ENCODE data around the gene INPP4A. TPM values are rescaled to one million over a fixed set of nuclear protein-coding genes. Genes with fewer than 3 reads are reported as not detected.

Gene INPP4A
- total RNA-seq, 6 donors from 2014 or later, result 23.3 to 93.2 (median 36.5) TPM

- H3K27me3 ChIP-seq, result no peaks in the 10 kb centered on the region
- no peaks in the 10 kb centered on the region for H3K4me1 ChIP-seq
- H3K36me3 ChIP-seq, result peaks cover 9 to 92% (median 69%) of the 10 kb centered on the region in 4 donors
- TF ChIP-seq EP300 (IDR thresholded peaks at IDR 0.05), result no peak
- TF ChIP-seq, protein P1, sequence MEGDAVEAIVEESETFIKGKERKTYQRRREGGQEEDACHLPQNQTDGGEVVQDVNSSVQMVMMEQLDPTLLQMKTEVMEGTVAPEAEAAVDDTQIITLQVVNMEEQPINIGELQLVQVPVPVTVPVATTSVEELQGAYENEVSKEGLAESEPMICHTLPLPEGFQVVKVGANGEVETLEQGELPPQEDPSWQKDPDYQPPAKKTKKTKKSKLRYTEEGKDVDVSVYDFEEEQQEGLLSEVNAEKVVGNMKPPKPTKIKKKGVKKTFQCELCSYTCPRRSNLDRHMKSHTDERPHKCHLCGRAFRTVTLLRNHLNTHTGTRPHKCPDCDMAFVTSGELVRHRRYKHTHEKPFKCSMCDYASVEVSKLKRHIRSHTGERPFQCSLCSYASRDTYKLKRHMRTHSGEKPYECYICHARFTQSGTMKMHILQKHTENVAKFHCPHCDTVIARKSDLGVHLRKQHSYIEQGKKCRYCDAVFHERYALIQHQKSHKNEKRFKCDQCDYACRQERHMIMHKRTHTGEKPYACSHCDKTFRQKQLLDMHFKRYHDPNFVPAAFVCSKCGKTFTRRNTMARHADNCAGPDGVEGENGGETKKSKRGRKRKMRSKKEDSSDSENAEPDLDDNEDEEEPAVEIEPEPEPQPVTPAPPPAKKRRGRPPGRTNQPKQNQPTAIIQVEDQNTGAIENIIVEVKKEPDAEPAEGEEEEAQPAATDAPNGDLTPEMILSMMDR (IDR thresholded peaks at IDR 0.05), result no peak
- no peak for TF ChIP-seq POLR2AphosphoS5 (IDR thresholded peaks at IDR 0.05)
- no peak for TF ChIP-seq POLR2A (IDR thresholded peaks at IDR 0.05)
- H3K9me3 ChIP-seq, result no peaks in the 10 kb centered on the region
- WGBS, 2 donors, result 89 to 97% methylated on average over 5 of the region's 5 CpGs
- DNase-seq, result no peak
- no peak overlapping the region for H3K27ac ChIP-seq
- ATAC-seq (ENCODE audit: low FRiP score in 2 of 2), result no peak
- no peak overlapping the region for H3K4me3 ChIP-seq
Observed at GRCh38 chr2:98570356-98570755, 125.7 kb downstream of the INPP4A start.

GRCh38 chr2:98571121-98571701, 126.6 kb downstream of the INPP4A start:
- Histone ChIP-seq H3K4me1 (no peaks in the 10 kb centered on the region), H3K4me3 (no peak overlapping the region), H3K27me3 (no peaks in the 10 kb centered on the region), H3K36me3 (peaks cover 9 to 89% (median 64%) of the 10 kb centered on the region in 4 donors), H3K9me3 (no peaks in the 10 kb centered on the region), H3K27ac (no peak overlapping the region)
- 91 to 97% methylated on average over 11 to 13 of the region's 13 CpGs for WGBS, 2 donors
- TF ChIP-seq POLR2A (IDR thresholded peaks at IDR 0.05) (no peak), EP300 (IDR thresholded peaks at IDR 0.05) (no peak)
- TF ChIP-seq, protein P1 (IDR thresholded peaks at IDR 0.05), result no peak
- ATAC-seq (ENCODE audit: low FRiP score in 2 of 2), result no peak
- no peak for DNase-seq

DNA sequence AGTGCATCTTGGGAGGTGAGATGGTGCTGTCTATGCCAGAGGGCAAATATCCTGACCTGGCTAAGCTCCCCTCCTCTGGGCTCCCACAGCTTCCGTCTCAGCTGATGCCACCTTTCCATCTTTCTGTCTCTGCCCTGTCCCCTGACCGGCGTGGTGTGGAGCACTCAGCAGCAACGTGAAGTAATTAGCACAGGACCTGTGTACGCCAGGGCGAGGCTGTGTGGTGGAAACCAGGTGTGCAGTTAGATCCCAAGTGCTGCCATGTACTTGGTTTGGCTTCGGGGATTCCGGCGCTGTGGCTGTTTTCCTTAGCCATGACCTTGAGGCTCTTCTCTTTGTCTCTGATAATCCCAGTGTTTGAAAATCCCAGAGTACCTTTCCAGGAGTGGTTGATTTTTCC, 127.1 kb downstream of the INPP4A start:
- no peaks in the 10 kb centered on the region for H3K4me1 ChIP-seq
- ATAC-seq (ENCODE audit: low FRiP score in 2 of 2) (no peak), DNase-seq (no peak)
- TF ChIP-seq POLR2A (IDR thresholded peaks at IDR 0.05) (no peak), POLR2AphosphoS5 (IDR thresholded peaks at IDR 0.05) (no peak), EP300 (IDR thresholded peaks at IDR 0.05) (no peak)
- TF ChIP-seq, protein P1 (IDR thresholded peaks at IDR 0.05), result no peak
- H3K9me3 ChIP-seq, result no peaks in the 10 kb centered on the region
- no peaks in the 10 kb centered on the region for H3K27me3 ChIP-seq
- H3K4me3 ChIP-seq, result no peak overlapping the region
- H3K27ac ChIP-seq, result no peak overlapping the region
- WGBS, 2 donors, result 96 to 97% methylated on average over 9 of the region's 9 CpGs
- peaks cover 9 to 84% (median 61%) of the 10 kb centered on the region in 4 donors for H3K36me3 ChIP-seq

DNA sequence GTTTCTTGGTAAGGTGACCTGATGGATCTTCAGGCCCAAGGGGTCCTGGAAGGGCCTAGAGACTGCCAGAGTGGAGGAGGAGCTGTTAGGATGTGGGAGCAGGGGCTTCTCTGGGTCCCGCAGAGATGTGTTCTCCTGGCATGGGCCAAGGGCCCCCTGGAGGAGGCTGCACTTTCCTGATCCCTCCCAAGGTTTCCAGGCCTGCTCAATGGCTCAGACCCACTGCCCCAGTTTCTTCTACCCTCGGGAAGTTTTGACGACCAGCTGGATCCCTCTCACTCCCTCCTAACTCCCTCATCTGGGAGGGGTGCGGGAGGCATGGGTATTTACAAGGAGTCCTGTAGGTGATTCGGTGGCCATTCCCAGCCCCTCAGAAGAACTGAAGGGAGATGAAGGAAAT, 127.6 kb downstream of the INPP4A start:
- H3K27me3 ChIP-seq, result no peaks in the 10 kb centered on the region
- no peaks in the 10 kb centered on the region for H3K4me1 ChIP-seq
- no peak overlapping the region for H3K4me3 ChIP-seq
- H3K9me3 ChIP-seq, result no peaks in the 10 kb centered on the region
- WGBS, 2 donors, result 89 to 91% methylated on average over 5 of the region's 5 CpGs
- ATAC-seq (ENCODE audit: low FRiP score in 2 of 2), result no peak
- TF ChIP-seq EP300 (IDR thresholded peaks at IDR 0.05), result no peak
- no peak for TF ChIP-seq POLR2A (IDR thresholded peaks at IDR 0.05)
- TF ChIP-seq, protein P1 (IDR thresholded peaks at IDR 0.05), result no peak
- no peak for TF ChIP-seq POLR2AphosphoS5 (IDR thresholded peaks at IDR 0.05)
- H3K27ac ChIP-seq, result no peak overlapping the region
- peaks cover 9 to 84% (median 62%) of the 10 kb centered on the region in 4 donors for H3K36me3 ChIP-seq
- no peak for DNase-seq

DNA sequence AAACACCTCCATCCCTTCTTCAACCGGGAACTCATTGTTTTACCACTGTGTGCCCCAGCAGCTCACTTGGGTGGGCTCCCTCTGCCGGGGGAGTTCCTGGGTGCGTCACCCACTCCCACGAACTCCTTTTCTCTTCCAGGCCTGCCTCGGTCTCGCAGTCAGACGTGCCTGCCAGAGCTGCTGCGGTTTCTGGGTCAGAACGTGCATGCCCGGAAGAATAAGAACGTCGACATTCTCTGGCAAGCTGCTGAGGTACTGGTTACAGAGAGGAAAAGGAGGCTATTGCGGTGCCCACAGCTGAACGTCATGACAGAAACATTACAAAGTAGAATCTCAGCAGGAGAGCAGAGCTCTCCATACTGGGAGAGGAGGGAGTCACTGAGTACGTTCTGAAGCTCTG, 128.0 kb downstream of the INPP4A start:
- peaks cover 7 to 84% (median 63%) of the 10 kb centered on the region in 4 donors for H3K36me3 ChIP-seq
- H3K4me1 ChIP-seq, result no peaks in the 10 kb centered on the region
- no peak overlapping the region for H3K27ac ChIP-seq
- H3K4me3 ChIP-seq, result no peak overlapping the region
- no peak for TF ChIP-seq POLR2A (IDR thresholded peaks at IDR 0.05)
- TF ChIP-seq EP300 (IDR thresholded peaks at IDR 0.05), result no peak
- TF ChIP-seq, protein P1 (IDR thresholded peaks at IDR 0.05), result no peak
- no peak for TF ChIP-seq POLR2AphosphoS5 (IDR thresholded peaks at IDR 0.05)
- no peaks in the 10 kb centered on the region for H3K27me3 ChIP-seq
- 95 to 96% methylated on average over 15 of the region's 15 CpGs for WGBS, 2 donors
- no peaks in the 10 kb centered on the region for H3K9me3 ChIP-seq
- DNase-seq (no peak), ATAC-seq (ENCODE audit: low FRiP score in 2 of 2) (no peak)

Data from upper lobe of left lung (tissue), 6 donors.